GM23248 (cell line): ENCODE data around the gene CPNE6.

Experiments used
- EZH2 ChIP-seq: fragments of 200-600 bp; sonication (generic); IDR thresholded peaks from 2 replicates; pipeline ENCODE4 v1.6.1; 2018; ENCODE audit warnings: antibody characterized with exemption, mild to moderate bottlenecking; ENCODE audit not compliant: insufficient read depth, poor library complexity, severe bottlenecking
- EZH2phosphoT487 ChIP-seq: fragments of 200-600 bp; sonication (generic); IDR thresholded peaks from 2 replicates; pipeline ENCODE4 v1.6.1; 2018; ENCODE audit warnings: antibody characterized with exemption, moderate library complexity, mild to moderate bottlenecking, low read depth; ENCODE audit not compliant: insufficient read depth

GRCh38 chr14:24080142-24080530 is 8.8 kb downstream of the CPNE6 start:
- no peak for TF ChIP-seq EZH2
- no peak for TF ChIP-seq EZH2phosphoT487
